Measurements from ENCODE around the gene FBLN1.

DNA sequence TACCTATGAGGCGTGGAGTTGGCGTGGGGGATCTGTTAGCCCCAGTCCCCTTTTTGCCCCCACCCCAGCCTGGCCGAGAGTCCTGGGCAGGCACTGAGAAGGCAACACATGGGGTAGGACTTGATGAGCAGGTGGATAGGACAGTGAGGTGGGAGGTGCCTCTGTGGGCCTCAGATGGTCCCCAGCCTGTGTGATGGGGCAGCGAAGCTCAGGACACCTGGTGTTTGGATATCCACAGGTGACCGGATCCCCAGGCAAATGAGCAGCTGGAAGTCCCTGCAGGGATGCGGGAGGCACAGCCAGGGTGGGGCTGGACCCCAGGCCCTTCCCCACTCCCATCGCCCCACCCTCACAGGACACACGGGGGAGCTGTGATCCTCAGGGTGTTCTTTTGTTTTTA, 9.7 kb downstream of the FBLN1 start:
- TF ChIP-seq HOXD13 (CRISPR knock-in tag; IDR thresholded peaks at IDR 0.05; ENCODE audit: borderline replicate concordance) (no peak), ZNF785 (tag by site-specific recombination; IDR thresholded peaks at IDR 0.05) (no peak), ZNF626 (tag by site-specific recombination; IDR thresholded peaks at IDR 0.05) (no peak), ZNF169 (tag by site-specific recombination; IDR thresholded peaks at IDR 0.05) (no peak), KLF8 (tag by site-specific recombination; IDR thresholded peaks at IDR 0.05) (no peak)
- TF ChIP-seq, protein P1, sequence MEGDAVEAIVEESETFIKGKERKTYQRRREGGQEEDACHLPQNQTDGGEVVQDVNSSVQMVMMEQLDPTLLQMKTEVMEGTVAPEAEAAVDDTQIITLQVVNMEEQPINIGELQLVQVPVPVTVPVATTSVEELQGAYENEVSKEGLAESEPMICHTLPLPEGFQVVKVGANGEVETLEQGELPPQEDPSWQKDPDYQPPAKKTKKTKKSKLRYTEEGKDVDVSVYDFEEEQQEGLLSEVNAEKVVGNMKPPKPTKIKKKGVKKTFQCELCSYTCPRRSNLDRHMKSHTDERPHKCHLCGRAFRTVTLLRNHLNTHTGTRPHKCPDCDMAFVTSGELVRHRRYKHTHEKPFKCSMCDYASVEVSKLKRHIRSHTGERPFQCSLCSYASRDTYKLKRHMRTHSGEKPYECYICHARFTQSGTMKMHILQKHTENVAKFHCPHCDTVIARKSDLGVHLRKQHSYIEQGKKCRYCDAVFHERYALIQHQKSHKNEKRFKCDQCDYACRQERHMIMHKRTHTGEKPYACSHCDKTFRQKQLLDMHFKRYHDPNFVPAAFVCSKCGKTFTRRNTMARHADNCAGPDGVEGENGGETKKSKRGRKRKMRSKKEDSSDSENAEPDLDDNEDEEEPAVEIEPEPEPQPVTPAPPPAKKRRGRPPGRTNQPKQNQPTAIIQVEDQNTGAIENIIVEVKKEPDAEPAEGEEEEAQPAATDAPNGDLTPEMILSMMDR (tag by site-specific recombination; IDR thresholded peaks at IDR 0.05): no peak

Data from HEK293 (cell line).